Nucleus accumbens (tissue), 56 donors: ENCODE results near the gene MAST4.
"Not testable (repeated sequence)": the region's sequence is repeated elsewhere in the genome, so short reads cannot be mapped to it uniquely, and the experiment has no call there.

Experiments
- DNase-seq, 56 donors: peaks; one replicate each; lab custom pipeline; 2025; lab: John Stamatoyannopoulos, UW

MAST4 gene

DNA sequence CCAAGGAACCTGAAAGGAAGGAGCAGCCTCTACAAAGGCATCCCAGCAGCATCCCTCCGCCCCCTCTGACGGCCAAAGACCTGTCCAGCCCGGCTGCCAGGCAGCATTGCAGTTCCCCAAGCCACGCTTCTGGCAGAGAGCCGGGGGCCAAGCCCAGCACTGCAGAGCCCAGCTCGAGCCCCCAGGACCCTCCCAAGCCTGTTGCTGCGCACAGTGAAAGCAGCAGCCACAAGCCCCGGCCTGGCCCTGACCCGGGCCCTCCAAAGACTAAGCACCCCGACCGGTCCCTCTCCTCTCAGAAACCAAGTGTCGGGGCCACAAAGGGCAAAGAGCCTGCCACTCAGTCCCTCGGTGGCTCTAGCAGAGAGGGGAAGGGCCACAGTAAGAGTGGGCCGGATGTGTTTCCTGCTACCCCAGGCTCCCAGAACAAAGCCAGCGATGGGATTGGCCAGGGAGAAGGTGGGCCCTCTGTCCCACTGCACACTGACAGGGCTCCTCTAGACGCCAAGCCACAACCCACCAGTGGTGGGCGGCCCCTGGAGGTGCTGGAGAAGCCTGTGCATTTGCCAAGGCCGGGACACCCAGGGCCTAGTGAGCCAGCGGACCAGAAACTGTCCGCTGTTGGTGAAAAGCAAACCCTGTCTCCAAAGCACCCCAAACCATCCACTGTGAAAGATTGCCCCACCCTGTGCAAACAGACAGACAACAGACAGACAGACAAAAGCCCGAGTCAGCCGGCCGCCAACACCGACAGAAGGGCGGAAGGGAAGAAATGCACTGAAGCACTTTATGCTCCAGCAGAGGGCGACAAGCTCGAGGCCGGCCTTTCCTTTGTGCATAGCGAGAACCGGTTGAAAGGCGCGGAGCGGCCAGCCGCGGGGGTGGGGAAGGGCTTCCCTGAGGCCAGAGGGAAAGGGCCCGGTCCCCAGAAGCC lies 569.6 kb downstream of the MAST4 start:
- peak; percentile 6 to 88 (median 64) for DNase-seq

DNA sequence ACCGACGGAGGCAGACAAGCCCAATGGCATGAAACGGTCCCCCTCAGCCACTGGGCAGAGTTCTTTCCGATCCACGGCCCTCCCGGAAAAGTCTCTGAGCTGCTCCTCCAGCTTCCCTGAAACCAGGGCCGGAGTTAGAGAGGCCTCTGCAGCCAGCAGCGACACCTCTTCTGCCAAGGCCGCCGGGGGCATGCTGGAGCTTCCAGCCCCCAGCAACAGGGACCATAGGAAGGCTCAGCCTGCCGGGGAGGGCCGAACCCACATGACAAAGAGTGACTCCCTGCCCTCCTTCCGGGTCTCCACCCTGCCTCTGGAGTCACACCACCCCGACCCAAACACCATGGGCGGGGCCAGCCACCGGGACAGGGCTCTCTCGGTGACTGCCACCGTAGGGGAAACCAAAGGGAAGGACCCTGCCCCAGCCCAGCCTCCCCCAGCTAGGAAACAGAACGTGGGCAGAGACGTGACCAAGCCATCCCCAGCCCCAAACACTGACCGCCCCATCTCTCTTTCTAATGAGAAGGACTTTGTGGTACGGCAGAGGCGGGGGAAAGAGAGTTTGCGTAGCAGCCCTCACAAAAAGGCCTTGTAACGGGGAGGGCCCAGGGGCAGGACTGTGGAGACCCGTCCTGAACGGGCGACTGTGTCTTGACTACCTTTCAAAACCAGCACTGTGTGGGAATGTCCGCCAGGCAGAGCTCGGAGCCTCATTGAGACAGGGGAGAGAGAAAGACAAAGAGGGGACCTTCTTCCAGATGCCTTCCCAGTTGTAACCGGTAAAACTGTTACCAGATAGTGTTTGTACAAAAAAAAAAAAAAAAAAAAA lies 570.5 kb downstream of the MAST4 start:
- DNase-seq = peak in 9 of 56 donors; percentile 32 to 65 (median 50)

DNA sequence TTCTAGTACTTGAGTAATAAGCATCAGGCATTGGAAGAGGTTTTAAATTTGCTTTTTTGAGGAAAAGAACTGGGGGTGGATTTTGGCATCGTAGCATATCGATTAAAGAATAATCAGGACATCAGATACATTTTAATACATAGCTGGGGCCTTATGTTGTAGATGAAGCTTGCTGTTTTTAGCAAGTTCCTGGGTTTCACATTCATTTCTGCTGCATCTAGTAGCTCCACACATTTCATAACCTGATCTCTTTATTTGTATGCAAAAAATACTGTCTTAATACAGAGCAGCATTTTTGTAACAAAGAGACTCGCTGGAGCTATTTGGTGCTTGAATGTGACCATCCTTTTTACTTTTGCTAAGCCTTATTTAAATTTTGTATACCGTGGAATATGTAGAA lies 571.9 kb downstream of the MAST4 start:
- no peak for DNase-seq

DNA sequence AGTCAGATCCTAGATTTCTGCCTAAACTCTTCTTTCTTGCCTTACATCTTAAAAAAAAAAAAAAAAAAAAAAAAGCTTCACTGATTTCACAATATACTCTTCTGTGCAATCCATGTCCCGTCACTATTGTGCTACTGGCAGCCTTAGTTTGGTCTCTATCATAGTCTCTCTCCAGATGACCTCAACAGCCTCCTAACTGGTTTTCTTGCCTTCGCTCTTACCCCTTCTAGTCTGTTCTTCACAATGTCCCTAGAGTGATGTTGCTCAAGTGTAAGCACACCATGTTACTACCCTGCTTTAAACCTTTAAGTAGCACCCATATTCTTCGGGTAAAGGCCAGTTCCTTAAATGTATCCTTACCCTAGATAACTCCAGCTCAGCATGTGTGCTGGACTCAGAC lies 574.6 kb downstream of the MAST4 start:
- DNase-seq = no peak

DNA sequence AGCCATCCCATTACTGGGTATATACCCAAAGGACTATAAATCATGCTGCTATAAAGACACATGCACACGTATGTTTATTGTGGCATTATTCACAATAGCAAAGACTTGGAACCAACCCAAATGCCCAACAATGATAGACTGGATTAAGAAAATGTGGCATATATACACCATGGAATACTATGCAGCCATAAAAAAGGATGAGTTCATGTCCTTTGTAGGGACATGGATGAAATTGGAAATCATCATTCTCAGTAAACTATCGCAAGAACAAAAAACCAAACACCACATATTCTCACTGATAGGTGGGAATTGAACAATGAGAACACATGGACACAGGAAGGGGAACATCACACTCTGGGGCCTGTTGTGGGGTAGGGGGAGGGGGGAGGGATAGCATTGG lies 577.2 kb downstream of the MAST4 start:
- DNase-seq = not testable (repeated sequence)

DNA sequence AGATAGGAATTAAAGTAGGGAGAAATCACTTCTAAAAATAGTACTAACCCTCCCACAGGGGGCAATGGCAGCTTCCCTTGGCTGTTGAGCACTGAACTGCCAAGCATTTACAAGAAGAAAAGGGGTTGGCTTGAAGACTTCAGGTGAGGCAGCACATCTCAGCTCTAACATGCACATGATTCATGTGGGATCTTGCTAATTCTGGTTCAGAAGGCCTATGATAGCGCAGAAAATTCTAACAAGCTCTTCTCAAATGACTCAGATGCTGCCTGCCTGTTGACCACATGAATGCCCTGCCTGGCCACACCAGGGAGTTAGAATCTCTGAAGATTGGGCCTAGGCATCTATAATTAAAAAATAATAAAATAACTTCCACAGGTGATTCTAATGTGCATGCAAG lies 577.8 kb downstream of the MAST4 start:
- DNase-seq = no peak

DNA sequence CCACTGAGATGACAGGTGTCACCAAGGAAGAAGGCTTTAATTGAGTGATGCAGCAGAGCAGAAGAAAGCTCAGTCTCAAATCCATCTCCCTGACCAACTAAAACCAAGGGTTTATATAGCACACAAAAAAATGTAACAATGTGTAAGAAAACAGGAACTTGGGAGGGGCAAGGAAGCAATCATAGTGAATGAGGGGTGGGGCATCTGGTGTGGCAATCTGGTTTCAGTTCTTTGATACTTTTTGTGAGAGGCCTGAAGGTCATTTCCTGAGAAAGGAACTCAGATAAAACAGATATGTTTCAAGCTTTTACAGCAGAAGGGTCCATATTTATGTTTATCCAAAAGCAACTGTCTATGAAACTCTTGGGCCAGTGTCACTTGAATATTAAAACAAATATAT lies 580.7 kb downstream of the MAST4 start:
- DNase-seq = no peak

DNA sequence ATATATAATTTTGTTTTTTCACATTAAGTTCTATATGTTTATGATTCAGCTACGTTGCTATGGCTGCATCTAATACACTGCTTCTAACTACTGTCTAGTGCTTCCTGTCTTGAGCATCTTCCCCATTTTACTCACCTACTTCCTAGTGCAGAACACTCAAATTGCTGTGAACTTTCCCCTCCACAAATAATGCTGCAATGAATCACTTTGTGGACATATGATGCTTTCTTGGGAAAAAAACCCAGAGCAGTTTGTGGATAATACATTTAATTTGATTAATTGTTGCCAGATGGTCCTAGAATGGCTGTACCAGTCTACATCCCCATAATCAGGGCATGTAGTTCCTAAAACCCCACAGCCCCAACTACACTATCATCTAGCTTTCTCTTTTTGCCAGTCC lies 581.9 kb downstream of the MAST4 start:
- DNase-seq = no peak

DNA sequence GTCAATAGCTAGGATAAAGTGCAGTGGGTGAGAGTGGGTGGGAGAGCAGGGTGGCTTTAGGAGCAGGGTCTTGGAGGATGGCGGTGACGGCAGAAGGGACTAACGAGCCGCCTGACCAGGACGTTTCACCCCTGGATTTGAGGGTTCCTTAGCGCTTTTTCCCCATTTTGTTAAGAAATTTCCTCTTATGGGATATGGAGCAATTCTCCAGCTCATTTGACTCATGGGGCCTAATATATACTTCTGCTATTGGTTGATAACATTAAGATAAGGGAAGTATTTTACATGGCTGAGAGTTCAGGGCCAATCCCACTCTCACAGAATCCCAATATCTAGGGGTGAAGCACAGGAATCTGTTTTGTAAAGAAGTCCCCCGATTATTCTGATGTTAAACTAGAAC lies 582.8 kb downstream of the MAST4 start:
- no peak for DNase-seq

DNA sequence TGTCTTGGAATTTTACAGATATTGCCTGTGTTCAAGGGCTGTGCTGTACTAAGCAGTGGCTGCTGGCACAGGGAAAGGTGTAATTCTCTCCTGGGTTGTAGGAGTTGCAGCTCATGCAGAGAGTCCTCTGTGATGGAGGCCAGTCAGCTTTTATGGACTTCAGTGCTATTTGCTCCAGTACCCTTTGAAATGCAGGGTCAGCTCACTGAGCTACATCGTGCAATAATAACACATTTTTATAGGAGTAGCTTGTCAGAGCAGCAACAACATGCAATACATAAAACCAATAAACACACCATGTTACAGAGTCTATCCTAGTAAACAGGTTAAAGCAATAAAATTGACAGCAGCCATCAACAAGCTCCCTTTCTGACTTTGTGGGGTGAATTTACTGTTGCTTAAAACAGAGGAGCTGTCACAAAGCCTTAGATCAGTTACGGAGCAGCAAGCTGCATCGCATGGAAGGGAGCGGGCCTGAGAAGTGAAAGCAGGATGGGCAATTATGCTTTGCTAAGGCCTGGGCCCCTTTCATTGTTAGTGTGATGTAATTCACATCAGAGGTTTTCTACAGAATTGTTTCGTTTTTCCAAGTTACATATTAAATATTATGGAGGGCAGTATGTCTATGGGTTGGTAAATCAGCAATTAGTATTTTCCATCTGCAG lies 583.6 kb downstream of the MAST4 start:
- no peak for DNase-seq

DNA sequence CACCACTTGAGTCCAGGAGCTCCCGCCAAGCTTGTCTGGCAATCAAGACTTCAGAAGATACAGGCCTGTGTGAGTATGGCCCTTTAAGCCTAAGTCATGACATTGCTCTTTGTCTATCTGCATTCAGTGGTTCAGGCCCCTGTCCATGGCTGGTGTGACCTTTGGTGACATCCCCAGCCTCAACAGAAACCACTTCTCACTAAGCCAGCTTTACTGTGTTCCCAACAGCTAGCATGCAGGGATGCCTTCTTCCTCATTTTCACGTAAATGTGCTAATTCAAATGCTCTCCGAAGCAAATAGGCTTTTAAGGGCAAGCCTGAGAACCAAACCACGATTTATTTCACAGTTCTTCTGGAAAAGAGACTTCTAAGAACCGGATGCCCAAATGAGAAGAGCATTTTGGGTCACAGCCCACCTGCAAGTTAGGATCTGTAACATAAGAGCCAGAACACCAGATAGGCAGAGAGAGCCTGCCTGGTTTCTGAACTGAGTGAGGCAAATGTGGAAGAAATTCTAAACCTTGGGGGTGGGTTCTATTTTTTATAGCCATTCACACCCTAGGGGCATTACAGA lies 585.5 kb downstream of the MAST4 start:
- DNase-seq = no peak

DNA sequence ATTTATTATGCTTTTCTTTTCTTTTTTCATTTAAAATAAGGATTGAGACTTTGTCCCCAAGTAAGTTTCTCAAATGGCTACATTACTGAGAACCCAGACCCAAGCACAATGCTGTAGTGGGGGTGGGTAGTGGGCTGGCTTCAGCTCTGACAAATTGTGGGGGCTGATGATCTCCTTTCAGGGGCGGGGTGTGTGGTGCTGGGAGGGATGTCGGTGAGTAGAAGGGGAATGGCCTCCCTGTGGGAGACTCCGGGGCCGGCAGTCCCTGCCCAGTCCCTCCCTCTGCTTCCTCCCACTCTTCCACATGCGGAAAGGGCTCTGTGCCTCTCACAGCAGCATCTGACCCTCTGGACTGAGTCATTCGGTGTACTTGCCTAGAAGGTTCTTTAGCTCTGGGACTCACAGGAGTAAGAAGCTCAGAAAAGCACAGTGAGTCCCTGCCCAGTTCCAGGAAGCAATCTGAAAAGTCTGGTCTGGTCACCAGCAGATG lies 586.2 kb downstream of the MAST4 start:
- DNase-seq = peak in 6 of 56 donors; percentile 11 to 39 (median 16)

DNA sequence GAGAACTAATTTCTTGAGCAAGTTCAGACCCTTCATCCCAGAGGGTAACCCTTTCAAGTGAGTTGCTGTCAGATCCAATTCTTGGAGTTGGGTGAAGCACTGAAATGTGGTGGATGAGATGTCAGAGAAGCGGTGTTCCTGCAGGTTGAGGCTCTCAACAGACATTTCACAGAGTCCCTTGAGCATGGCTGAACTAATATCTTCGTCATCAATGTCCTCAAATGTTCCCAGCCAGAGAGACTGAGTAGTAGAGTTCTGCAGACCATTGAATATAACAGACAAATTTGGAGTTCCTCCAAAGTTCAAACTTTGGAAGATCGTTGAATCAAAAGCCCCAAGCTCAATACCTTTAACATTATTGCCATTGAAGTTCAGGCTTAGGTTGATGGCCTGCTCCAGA lies 587.7 kb downstream of the MAST4 start:
- DNase-seq = no peak

DNA sequence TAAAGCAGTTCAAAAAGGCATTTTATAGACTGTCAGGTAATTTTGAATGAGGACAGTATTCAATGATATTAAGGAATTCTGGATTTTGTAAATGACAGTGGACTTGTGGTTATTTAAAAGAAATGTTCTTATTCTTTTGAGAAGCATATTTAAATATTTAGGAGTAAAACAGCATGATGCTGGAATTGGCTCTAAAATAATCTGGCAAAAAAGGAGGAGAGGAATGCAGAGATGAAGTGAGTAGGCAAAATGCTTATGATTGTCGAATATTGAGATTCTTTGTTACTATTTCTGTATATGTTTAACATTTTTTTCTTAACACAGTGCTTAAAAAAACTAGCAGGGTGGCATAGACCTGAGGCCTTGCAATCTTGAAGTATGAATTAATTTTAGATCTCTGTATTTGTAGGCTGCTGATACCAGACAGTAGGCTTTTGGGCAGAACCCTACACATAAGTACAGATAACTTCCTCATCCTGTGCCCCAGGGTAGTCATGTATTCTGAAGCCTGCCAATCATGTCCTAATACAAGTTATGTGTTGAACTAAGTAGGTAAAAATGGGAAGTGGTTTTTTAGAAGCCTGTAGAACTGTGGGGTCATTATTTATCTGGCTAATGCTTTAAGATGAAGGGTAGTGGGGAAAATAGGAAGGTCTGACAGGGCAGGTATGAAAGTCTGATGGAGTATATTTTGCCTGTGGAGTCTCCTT lies 591.0 kb downstream of the MAST4 start:
- DNase-seq = no peak

DNA sequence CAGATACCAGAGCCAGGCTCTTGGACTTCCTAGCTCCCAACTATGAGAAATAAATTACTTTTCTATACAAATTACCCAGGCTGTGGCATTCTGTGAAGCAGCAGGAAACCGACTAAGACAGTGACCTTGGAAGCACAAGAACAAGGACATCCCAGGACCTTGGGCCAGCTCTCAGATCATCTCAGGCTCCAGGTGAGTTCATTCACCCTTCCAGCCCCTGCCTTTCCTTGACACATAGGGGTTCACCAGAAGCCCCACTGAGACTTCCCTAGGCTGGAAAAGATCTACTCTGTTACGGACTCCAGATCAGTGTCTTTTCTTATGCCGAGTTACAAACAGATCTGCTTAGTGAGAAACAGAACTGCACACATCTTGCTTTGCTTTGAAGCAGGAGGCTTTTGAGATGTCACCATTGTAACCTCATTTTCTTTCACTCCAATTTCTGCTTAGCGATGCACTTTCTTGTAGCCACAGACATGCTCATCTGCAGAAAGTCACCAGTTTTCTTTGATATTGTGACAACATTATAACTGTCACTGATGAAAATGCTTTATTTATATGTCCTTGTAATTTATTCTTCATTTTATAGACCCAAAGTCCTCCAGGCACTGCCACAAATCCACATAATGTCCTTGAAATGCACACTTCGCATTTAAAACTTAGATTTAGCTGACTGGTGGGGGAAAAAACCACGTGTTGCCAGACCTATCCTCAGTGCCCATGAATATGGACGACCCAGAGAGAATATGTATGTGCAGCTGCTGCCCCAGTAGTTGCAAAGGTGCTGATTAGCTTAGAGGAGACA lies 592.3 kb downstream of the MAST4 start:
- no peak for DNase-seq

DNA sequence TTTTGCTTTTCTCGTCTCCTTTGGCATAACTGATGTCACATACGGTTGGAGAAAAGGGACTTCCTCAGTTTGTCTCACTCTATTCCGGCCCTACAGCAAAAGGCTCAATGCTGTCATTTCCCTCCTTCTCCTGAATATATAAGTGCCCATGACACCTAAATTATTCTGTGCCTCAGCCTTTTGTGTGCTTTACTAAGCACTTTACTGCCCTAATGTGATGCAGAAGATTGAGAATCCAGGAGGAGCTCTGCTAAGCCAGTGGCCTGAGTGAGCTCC lies 592.8 kb downstream of the MAST4 start:
- DNase-seq = no peak

DNA sequence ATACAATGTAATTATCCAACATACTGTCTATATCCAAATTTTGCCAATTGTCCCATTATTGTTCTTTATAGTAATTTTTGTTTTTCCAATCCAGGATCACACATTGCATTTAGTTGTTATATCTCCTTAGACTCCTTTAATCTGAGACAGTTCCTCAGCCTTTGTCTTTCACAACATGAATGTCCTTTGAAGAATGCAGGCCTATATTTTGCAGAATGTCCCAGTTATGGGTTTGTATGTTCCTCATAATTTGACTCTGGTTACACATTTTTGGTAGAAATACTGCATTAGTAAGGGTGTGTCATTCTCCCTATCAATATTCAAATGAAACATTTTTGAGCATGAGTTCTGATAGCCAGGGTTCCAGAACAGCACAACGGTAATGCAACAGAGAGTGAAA lies 593.7 kb downstream of the MAST4 start:
- DNase-seq = no peak

DNA sequence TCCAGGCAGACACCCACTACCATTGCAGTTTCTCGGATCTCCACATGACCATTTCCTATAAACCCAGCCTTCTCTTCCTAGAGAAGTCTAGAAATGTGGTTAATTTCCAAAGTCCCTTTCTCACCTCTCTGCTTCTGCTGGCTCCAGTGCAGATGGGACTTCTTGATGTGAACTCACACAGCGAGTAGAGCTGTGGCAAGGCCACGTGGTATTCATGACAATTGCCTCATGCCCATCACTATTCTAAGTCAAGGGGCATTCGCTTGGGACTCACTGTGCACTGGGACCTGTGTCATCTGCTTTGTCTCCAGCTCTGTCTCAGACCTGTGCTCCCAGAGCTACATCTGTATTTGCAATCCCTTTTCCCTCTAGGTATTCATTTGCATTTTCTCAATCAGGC lies 594.2 kb downstream of the MAST4 start:
- no peak for DNase-seq

DNA sequence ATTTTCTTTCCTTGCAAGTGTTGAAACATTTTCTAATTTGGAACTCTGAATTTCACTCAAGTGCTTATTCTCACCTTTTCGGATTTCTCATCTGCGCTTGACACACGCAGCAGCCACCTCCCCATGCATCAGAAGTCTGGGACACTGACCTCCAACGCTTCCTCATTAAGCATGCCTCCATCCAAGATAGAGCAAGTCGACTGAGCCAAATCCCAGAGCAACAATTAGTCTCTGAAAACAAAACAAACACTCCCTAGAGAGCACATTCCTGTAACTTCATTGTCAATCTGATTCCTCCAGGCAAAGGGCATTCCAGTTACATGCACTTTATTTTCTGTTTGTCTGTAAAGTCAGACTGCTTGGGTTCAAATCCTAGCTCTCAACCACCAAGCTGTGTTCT lies 594.7 kb downstream of the MAST4 start:
- DNase-seq = no peak
